WTC11 (cell line): ENCODE measurements around the gene CHAC1. TPM values are rescaled to one million over a fixed set of nuclear protein-coding genes. Genes with fewer than 3 reads are reported as not detected.

Experiments
- ATAC-seq: fragments of 200-7000 bp; cut with Tn5 transposase; 2 replicates; pipeline ENCODE4 v1.10.0; 2021; ENCODE audit warnings: mild to moderate bottlenecking, moderate library complexity
- CTCF ChIA-PET: fragments of 300-600 bp; sonication (Branson Sonifier 250); formaldehyde crosslinking; loops from one replicate; lab custom pipeline; 2021; ENCODE audit warnings: antibody characterized with exemption; lab: Charles Lee
- POLR2A ChIA-PET: fragments of 350-600 bp; sonication (Branson Sonifier 250); formaldehyde crosslinking; loops from one replicate; lab custom pipeline; 2021; ENCODE audit warnings: antibody characterized with exemption; lab: Charles Lee
- DNase-seq: peaks from one replicate; pipeline ENCODE4 v3.0.0; 2021; ENCODE audit warnings: low spot score
- H3K27ac Mint-ChIP-seq: 2 replicates; pipeline ENCODE4 v1.8.0; 2021; ENCODE audit warnings: mixed read lengths
- H3K27me3 Mint-ChIP-seq: 2 replicates; pipeline ENCODE4 v1.8.0; 2021; ENCODE audit warnings: low read depth, mild to moderate bottlenecking, moderate library complexity, mixed read lengths
- H3K36me3 Mint-ChIP-seq: 2 replicates; pipeline ENCODE4 v1.8.0; 2021; ENCODE audit warnings: mixed read lengths
- H3K4me1 Mint-ChIP-seq: 2 replicates; pipeline ENCODE4 v1.8.0; 2022; ENCODE audit warnings: mixed read lengths
- H3K4me3 Mint-ChIP-seq: 2 replicates; pipeline ENCODE4 v1.8.0; 2021; ENCODE audit warnings: mild to moderate bottlenecking, moderate library complexity, mixed read lengths
- H3K9me3 Mint-ChIP-seq: 2 replicates; pipeline ENCODE4 v1.8.0; 2021; ENCODE audit warnings: mixed read lengths
- ATF3 ChIP-seq: sonication (generic); formaldehyde crosslinking; conservative IDR thresholded peaks from 2 replicates; pipeline ENCODE4 v1.8.1; 2022; ENCODE audit warnings: mild to moderate bottlenecking, missing genetic modification reagents
- CTCF ChIP-seq: fragments of 200-600 bp; IDR thresholded peaks from 2 replicates; pipeline ENCODE4 v1.8.0; 2022; ENCODE audit warnings: antibody characterized with exemption
- E2F1 ChIP-seq: sonication (generic); formaldehyde crosslinking; IDR thresholded peaks from 2 replicates; pipeline ENCODE4 v1.8.0; 2022; ENCODE audit warnings: mild to moderate bottlenecking, missing genetic modification reagents
- ELF4 ChIP-seq: sonication (generic); formaldehyde crosslinking; IDR thresholded peaks from 2 replicates; pipeline ENCODE4 v1.8.1; 2022; ENCODE audit warnings: low read depth, mild to moderate bottlenecking, moderate library complexity, missing genetic modification reagents
- ESRRA ChIP-seq: sonication (generic); formaldehyde crosslinking; IDR thresholded peaks from 2 replicates; pipeline ENCODE4 v1.8.1; 2022; ENCODE audit warnings: mild to moderate bottlenecking, missing genetic modification reagents, borderline replicate concordance
- ETV6 ChIP-seq: sonication (generic); formaldehyde crosslinking; IDR thresholded peaks from 2 replicates; pipeline ENCODE4 v1.8.1; 2022; ENCODE audit warnings: mild to moderate bottlenecking, missing genetic modification reagents
- FOXJ3 ChIP-seq: sonication (generic); formaldehyde crosslinking; IDR thresholded peaks from 2 replicates; pipeline ENCODE4 v1.9.0; 2021; ENCODE audit warnings: missing genetic modification reagents, mild to moderate bottlenecking, borderline replicate concordance
- HMGA2 ChIP-seq: fragments of 250-450 bp; sonication (Bioruptor Pico); IDR thresholded peaks from 2 replicates; pipeline ENCODE4 v1.4.0; 2021; ENCODE audit warnings: mild to moderate bottlenecking, moderate library complexity
- NFATC4 ChIP-seq: fragments of 250-450 bp; sonication (Bioruptor Pico); IDR thresholded peaks from 2 replicates; pipeline ENCODE4 v1.9.0; 2021; ENCODE audit warnings: mild to moderate bottlenecking
- NFE2L1 ChIP-seq: sonication (generic); formaldehyde crosslinking; IDR thresholded peaks from 2 replicates; pipeline ENCODE4 v1.8.1; 2023; ENCODE audit warnings: missing genetic modification reagents
- OVOL2 ChIP-seq: fragments of 250-450 bp; sonication (Bioruptor Pico); IDR thresholded peaks from 2 replicates; pipeline ENCODE4 v1.9.0; 2021; ENCODE audit warnings: mild to moderate bottlenecking, borderline replicate concordance
- SP1 ChIP-seq: sonication (generic); formaldehyde crosslinking; conservative IDR thresholded peaks from 2 replicates; pipeline ENCODE4 v1.8.1; 2022; ENCODE audit warnings: missing genetic modification reagents
- ZNF121 ChIP-seq: sonication (generic); formaldehyde crosslinking; IDR thresholded peaks from 2 replicates; pipeline ENCODE4 v1.8.0; 2023; ENCODE audit warnings: missing genetic modification reagents
- ZNF263 ChIP-seq: sonication (generic); formaldehyde crosslinking; IDR thresholded peaks from 2 replicates; pipeline ENCODE4 v1.8.1; 2022; ENCODE audit warnings: low read depth, mild to moderate bottlenecking, moderate library complexity, missing genetic modification reagents
- ZNF532 ChIP-seq: fragments of 250-450 bp; sonication (Bioruptor Pico); IDR thresholded peaks from 2 replicates; pipeline ENCODE4 v1.9.0; 2021; ENCODE audit warnings: mild to moderate bottlenecking, borderline replicate concordance
- total RNA-seq: library from RNA; stranded (reverse); gene quantifications from 3 replicates; pipeline ENCODE4 v1.2.3, GENCODE V29; 2021
- TF ChIP-seq, protein P1 (sequence below): sonication (generic); formaldehyde crosslinking; IDR thresholded peaks from 2 replicates; pipeline ENCODE4 v1.8.1; 2022; ENCODE audit warnings: low read depth, mild to moderate bottlenecking, moderate library complexity, missing genetic modification reagents, borderline replicate concordance
- TF ChIP-seq, protein P2 (sequence below): sonication (generic); formaldehyde crosslinking; IDR thresholded peaks from 2 replicates; pipeline ENCODE4 v1.8.1; 2022; ENCODE audit warnings: low read depth, missing genetic modification reagents, borderline replicate concordance
- TF ChIP-seq, protein P3 (sequence below): sonication (generic); formaldehyde crosslinking; IDR thresholded peaks from 2 replicates; pipeline ENCODE4 v1.8.0; 2022; ENCODE audit warnings: missing genetic modification reagents
- TF ChIP-seq, protein P4 (sequence below): sonication (generic); formaldehyde crosslinking; IDR thresholded peaks from 2 replicates; pipeline ENCODE4 v1.8.1; 2023; ENCODE audit warnings: mild to moderate bottlenecking, moderate library complexity, missing genetic modification reagents

CHAC1 gene
- total RNA-seq, 1 experiment from 2014 or later: 31.0 TPM

GRCh38 chr15:40952301-40952900 lies 870 bp upstream of the CHAC1 start:
- POLR2A ChIA-PET: interaction anchor here (0.6 to 4.6 kb wide), 14 partner anchors 11 to 596 kb away, joined by 3 to 80 read pairs (median 6); partner anchors contain the start of genes DLL4, NUSAP1, OIP5 and SPINT1
- Mint-ChIP-seq H3K9me3 (no peaks in the 10 kb centered on the region), H3K4me3 (peak overlapping the region; percentile 83), H3K36me3 (peaks cover 10% of the 10 kb centered on the region), H3K27me3 (no peaks in the 10 kb centered on the region), H3K4me1 (peaks cover 39% of the 10 kb centered on the region), H3K27ac (peak overlapping the region; percentile 98)
- ATAC-seq (peak; percentile 49), DNase-seq (no peak)
- CTCF ChIA-PET: interaction anchor here (1.0 to 9.6 kb wide), 9 partner anchors 11 to 94 kb away, joined by 3 to 99 read pairs (median 4); partner anchors contain the start of gene VPS18
- TF ChIP-seq CTCF: no peak
- no peak for TF ChIP-seq ELF4 (CRISPR knock-in tag)
- TF ChIP-seq NFATC4 (CRISPR knock-in tag): 0 out of 2 replicates have a peak, but pooled peaks have one; percentile 26
- no peak for TF ChIP-seq E2F1 (CRISPR knock-in tag)
- no peak for TF ChIP-seq ESRRA (CRISPR knock-in tag)
- TF ChIP-seq HMGA2 (CRISPR knock-in tag): no peak
- TF ChIP-seq ZNF263 (CRISPR knock-in tag): 0 out of 2 replicates have a peak, but pooled peaks have one; percentile 20
- TF ChIP-seq OVOL2: no peak
- no peak for TF ChIP-seq ZNF121 (CRISPR knock-in tag)
- TF ChIP-seq, protein P1, sequence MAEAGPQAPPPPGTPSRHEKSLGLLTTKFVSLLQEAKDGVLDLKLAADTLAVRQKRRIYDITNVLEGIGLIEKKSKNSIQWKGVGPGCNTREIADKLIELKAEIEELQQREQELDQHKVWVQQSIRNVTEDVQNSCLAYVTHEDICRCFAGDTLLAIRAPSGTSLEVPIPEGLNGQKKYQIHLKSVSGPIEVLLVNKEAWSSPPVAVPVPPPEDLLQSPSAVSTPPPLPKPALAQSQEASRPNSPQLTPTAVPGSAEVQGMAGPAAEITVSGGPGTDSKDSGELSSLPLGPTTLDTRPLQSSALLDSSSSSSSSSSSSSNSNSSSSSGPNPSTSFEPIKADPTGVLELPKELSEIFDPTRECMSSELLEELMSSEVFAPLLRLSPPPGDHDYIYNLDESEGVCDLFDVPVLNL (CRISPR knock-in tag): no peak
- TF ChIP-seq ZNF532 (CRISPR knock-in tag): peak; percentile 44; the same call in 1 of the 2 replicates
- TF ChIP-seq ETV6 (CRISPR knock-in tag): no peak
- TF ChIP-seq FOXJ3 (CRISPR knock-in tag): no peak
- TF ChIP-seq, protein P2, sequence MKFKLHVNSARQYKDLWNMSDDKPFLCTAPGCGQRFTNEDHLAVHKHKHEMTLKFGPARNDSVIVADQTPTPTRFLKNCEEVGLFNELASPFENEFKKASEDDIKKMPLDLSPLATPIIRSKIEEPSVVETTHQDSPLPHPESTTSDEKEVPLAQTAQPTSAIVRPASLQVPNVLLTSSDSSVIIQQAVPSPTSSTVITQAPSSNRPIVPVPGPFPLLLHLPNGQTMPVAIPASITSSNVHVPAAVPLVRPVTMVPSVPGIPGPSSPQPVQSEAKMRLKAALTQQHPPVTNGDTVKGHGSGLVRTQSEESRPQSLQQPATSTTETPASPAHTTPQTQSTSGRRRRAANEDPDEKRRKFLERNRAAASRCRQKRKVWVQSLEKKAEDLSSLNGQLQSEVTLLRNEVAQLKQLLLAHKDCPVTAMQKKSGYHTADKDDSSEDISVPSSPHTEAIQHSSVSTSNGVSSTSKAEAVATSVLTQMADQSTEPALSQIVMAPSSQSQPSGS (CRISPR knock-in tag): no peak
- TF ChIP-seq NFE2L1 (CRISPR knock-in tag): no peak
- TF ChIP-seq, protein P3, sequence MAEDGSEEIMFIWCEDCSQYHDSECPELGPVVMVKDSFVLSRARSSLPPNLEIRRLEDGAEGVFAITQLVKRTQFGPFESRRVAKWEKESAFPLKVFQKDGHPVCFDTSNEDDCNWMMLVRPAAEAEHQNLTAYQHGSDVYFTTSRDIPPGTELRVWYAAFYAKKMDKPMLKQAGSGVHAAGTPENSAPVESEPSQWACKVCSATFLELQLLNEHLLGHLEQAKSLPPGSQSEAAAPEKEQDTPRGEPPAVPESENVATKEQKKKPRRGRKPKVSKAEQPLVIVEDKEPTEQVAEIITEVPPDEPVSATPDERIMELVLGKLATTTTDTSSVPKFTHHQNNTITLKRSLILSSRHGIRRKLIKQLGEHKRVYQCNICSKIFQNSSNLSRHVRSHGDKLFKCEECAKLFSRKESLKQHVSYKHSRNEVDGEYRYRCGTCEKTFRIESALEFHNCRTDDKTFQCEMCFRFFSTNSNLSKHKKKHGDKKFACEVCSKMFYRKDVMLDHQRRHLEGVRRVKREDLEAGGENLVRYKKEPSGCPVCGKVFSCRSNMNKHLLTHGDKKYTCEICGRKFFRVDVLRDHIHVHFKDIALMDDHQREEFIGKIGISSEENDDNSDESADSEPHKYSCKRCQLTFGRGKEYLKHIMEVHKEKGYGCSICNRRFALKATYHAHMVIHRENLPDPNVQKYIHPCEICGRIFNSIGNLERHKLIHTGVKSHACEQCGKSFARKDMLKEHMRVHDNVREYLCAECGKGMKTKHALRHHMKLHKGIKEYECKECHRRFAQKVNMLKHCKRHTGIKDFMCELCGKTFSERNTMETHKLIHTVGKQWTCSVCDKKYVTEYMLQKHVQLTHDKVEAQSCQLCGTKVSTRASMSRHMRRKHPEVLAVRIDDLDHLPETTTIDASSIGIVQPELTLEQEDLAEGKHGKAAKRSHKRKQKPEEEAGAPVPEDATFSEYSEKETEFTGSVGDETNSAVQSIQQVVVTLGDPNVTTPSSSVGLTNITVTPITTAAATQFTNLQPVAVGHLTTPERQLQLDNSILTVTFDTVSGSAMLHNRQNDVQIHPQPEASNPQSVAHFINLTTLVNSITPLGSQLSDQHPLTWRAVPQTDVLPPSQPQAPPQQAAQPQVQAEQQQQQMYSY (CRISPR knock-in tag): no peak
- TF ChIP-seq ATF3 (CRISPR knock-in tag): no peak
- TF ChIP-seq SP1 (CRISPR knock-in tag): no peak
- TF ChIP-seq, protein P4, sequence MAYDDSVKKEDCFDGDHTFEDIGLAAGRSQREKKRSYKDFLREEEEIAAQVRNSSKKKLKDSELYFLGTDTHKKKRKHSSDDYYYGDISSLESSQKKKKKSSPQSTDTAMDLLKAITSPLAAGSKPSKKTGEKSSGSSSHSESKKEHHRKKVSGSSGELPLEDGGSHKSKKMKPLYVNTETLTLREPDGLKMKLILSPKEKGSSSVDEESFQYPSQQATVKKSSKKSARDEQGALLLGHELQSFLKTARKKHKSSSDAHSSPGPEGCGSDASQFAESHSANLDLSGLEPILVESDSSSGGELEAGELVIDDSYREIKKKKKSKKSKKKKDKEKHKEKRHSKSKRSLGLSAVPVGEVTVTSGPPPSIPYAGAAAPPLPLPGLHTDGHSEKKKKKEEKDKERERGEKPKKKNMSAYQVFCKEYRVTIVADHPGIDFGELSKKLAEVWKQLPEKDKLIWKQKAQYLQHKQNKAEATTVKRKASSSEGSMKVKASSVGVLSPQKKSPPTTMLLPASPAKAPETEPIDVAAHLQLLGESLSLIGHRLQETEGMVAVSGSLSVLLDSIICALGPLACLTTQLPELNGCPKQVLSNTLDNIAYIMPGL (CRISPR knock-in tag): 0 out of 2 replicates have a peak, but pooled peaks have one; percentile 25
